Memory B cell (primary cell): Measurements from ENCODE around the gene NUAK2.
A peak's percentile ranks its signal among the peaks of the same experiment; 100 is the strongest.

ENCODE experiments used
- ATAC-seq: fragments of 150-1000 bp; cut with Tn5 transposase; 2 replicates; pipeline ENCODE4 v1.10.0; 2021; ENCODE audit warnings: low read depth, mild to moderate bottlenecking, moderate library complexity
- DNase-seq, 2 donors: peaks; one replicate each; pipeline ENCODE4 v3.0.0; 2022; ENCODE audit warnings: low spot score in 2 of 2
- H3K27ac Mint-ChIP-seq: one replicate; pipeline ENCODE4 v1.8.0; 2022; ENCODE audit warnings: mild to moderate bottlenecking, moderate library complexity, mixed read lengths
- H3K27me3 Mint-ChIP-seq: one replicate; pipeline ENCODE4 v1.8.0; 2022; ENCODE audit warnings: mixed read lengths
- H3K36me3 Mint-ChIP-seq: one replicate; pipeline ENCODE4 v1.8.0; 2022; ENCODE audit warnings: mild to moderate bottlenecking, mixed read lengths
- H3K4me1 Mint-ChIP-seq: one replicate; pipeline ENCODE4 v1.8.0; 2022; ENCODE audit warnings: mixed read lengths
- H3K4me3 Mint-ChIP-seq: one replicate; pipeline ENCODE4 v1.8.0; 2022; ENCODE audit warnings: mild to moderate bottlenecking, moderate library complexity, mixed read lengths
- H3K9me3 Mint-ChIP-seq: one replicate; pipeline ENCODE4 v1.8.0; 2022; ENCODE audit warnings: mixed read lengths

Gene NUAK2

GRCh38 chr1:205273551-205273982 is 48.0 kb downstream of the NUAK2 start:
- peaks cover 24% of the 10 kb centered on the region for H3K4me1 Mint-ChIP-seq
- no peaks in the 10 kb centered on the region for H3K9me3 Mint-ChIP-seq
- H3K27ac Mint-ChIP-seq = peak overlapping the region; percentile 24
- no peaks in the 10 kb centered on the region for H3K27me3 Mint-ChIP-seq
- H3K4me3 Mint-ChIP-seq = peak overlapping the region; percentile 63
- no peaks in the 10 kb centered on the region for H3K36me3 Mint-ChIP-seq
- ATAC-seq (peak; percentile 82), DNase-seq (peak; percentile 87)

DNA sequence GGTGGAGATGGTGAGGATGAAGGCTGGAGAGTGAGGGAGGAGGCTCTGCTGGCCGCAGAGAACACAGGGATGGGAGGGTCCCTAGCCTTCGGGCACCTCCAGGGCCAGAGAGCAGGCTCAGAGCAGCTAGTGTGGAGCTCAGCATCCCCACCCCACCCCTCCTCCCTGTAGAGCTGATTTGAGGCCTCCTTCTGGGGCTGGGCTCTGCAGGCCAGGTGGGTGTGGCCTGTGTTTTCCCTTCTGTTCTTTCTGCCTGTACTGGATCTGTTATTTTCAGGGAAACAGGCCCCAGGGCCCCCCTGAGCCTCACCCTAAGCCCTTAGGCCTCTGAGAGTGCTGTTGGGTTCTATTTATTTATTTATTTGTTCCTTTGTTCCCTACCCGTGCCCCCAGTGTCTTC is 49.0 kb downstream of the NUAK2 start:
- DNase-seq = no peak
- H3K4me1 Mint-ChIP-seq = peaks cover 20% of the 10 kb centered on the region
- no peak overlapping the region for H3K27ac Mint-ChIP-seq
- ATAC-seq = no peak
- H3K27me3 Mint-ChIP-seq = no peaks in the 10 kb centered on the region
- no peaks in the 10 kb centered on the region for H3K36me3 Mint-ChIP-seq
- no peak overlapping the region for H3K4me3 Mint-ChIP-seq
- no peaks in the 10 kb centered on the region for H3K9me3 Mint-ChIP-seq

DNA sequence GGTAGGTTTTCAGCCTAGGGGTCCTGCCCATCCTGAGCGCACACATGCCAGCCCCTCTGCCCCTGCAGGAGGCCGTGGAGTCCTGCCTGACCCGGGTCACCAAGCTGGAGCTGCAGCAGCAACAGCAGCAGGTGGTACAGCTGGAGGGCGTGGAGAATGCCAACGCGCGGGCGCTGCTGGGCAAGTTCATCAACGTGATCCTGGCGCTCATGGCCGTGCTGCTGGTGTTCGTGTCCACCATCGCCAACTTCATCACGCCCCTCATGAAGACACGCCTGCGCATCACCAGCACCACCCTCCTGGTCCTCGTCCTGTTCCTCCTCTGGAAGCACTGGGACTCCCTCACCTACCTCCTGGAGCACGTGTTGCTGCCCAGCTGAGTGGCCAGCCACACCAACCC is 49.8 kb downstream of the NUAK2 start:
- H3K4me3 Mint-ChIP-seq = no peak overlapping the region
- ATAC-seq = no peak
- H3K9me3 Mint-ChIP-seq = no peaks in the 10 kb centered on the region
- H3K4me1 Mint-ChIP-seq = peaks cover 24% of the 10 kb centered on the region
- H3K36me3 Mint-ChIP-seq = no peaks in the 10 kb centered on the region
- no peak overlapping the region for H3K27ac Mint-ChIP-seq
- DNase-seq = no peak
- H3K27me3 Mint-ChIP-seq = no peaks in the 10 kb centered on the region

- Mint-ChIP-seq H3K27me3 (no peaks in the 10 kb centered on the region), H3K9me3 (no peaks in the 10 kb centered on the region), H3K36me3 (no peaks in the 10 kb centered on the region), H3K27ac (no peak overlapping the region), H3K4me3 (no peak overlapping the region), H3K4me1 (peaks cover 23% of the 10 kb centered on the region)
- ATAC-seq (no peak), DNase-seq (no peak)
Measured at GRCh38 chr1:205271277-205271676, 50.3 kb downstream of the NUAK2 start.

DNA sequence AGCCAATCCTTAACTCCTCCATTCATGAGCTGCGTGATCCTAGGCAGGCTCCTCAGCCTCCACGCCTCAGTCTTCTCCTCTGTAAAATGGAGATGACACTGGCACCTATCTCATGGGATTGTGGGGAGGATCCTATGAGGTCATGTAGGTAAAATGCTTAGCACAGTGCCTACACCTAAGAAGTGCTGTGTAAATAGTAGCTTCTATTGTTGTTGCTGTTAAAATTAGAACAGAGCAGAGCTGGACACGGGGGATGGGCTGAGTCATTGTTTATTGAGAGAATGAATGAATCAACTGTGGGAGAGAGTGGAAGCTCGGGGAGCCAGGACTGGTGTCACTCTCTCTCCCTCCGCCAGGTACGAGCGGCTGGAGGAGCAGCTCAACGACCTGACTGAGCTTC is 50.8 kb downstream of the NUAK2 start:
- H3K27ac Mint-ChIP-seq = no peak overlapping the region
- H3K36me3 Mint-ChIP-seq = no peaks in the 10 kb centered on the region
- H3K9me3 Mint-ChIP-seq = no peaks in the 10 kb centered on the region
- DNase-seq (no peak), ATAC-seq (no peak)
- H3K27me3 Mint-ChIP-seq = no peaks in the 10 kb centered on the region
- peaks cover 22% of the 10 kb centered on the region for H3K4me1 Mint-ChIP-seq
- no peak overlapping the region for H3K4me3 Mint-ChIP-seq

- Mint-ChIP-seq H3K27ac (no peak overlapping the region), H3K27me3 (no peaks in the 10 kb centered on the region), H3K36me3 (no peaks in the 10 kb centered on the region), H3K4me3 (no peak overlapping the region), H3K9me3 (no peaks in the 10 kb centered on the region), H3K4me1 (peaks cover 18% of the 10 kb centered on the region)
- ATAC-seq (no peak), DNase-seq (no peak)
Measured at GRCh38 chr1:205270271-205270670, 51.3 kb downstream of the NUAK2 start.

DNA sequence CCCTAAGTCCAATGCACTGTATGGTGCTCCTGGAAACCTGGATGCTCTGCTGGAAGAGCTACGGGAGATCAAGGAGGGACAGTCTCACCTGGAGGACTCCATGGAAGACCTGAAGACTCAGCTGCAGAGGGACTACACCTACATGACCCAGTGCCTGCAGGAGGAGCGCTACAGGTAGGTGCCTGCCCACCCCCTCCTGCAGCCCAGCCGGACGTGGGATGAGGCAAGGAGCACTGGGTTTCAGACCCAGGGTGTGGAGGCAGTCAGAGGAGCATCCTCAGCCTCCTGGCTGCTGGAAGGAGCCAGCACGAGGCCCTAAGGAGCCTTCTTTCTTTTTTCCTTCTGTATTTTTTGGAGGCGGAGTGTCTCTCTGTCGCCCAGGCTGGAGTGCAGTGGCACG is 51.8 kb downstream of the NUAK2 start:
- no peak for ATAC-seq
- no peak for DNase-seq
- Mint-ChIP-seq H3K27me3 (no peaks in the 10 kb centered on the region), H3K36me3 (no peaks in the 10 kb centered on the region), H3K27ac (no peak overlapping the region), H3K9me3 (no peaks in the 10 kb centered on the region), H3K4me1 (peaks cover 14% of the 10 kb centered on the region), H3K4me3 (no peak overlapping the region)

- H3K9me3 Mint-ChIP-seq = no peaks in the 10 kb centered on the region
- no peak for ATAC-seq
- H3K4me1 Mint-ChIP-seq = peaks cover 12% of the 10 kb centered on the region
- no peak overlapping the region for H3K27ac Mint-ChIP-seq
- no peaks in the 10 kb centered on the region for H3K36me3 Mint-ChIP-seq
- no peaks in the 10 kb centered on the region for H3K27me3 Mint-ChIP-seq
- DNase-seq = no peak
- H3K4me3 Mint-ChIP-seq = no peak overlapping the region
Measured at GRCh38 chr1:205268846-205269680, 52.5 kb downstream of the NUAK2 start.

- ATAC-seq (no peak), DNase-seq (no peak)
- no peak overlapping the region for H3K4me3 Mint-ChIP-seq
- no peaks in the 10 kb centered on the region for H3K36me3 Mint-ChIP-seq
- H3K9me3 Mint-ChIP-seq = no peaks in the 10 kb centered on the region
- H3K27me3 Mint-ChIP-seq = peaks cover 2% of the 10 kb centered on the region
- peak overlapping the region; percentile 7 for H3K27ac Mint-ChIP-seq
- H3K4me1 Mint-ChIP-seq = peaks cover 5% of the 10 kb centered on the region
Measured at GRCh38 chr1:205267306-205267902, 54.1 kb downstream of the NUAK2 start.

DNA sequence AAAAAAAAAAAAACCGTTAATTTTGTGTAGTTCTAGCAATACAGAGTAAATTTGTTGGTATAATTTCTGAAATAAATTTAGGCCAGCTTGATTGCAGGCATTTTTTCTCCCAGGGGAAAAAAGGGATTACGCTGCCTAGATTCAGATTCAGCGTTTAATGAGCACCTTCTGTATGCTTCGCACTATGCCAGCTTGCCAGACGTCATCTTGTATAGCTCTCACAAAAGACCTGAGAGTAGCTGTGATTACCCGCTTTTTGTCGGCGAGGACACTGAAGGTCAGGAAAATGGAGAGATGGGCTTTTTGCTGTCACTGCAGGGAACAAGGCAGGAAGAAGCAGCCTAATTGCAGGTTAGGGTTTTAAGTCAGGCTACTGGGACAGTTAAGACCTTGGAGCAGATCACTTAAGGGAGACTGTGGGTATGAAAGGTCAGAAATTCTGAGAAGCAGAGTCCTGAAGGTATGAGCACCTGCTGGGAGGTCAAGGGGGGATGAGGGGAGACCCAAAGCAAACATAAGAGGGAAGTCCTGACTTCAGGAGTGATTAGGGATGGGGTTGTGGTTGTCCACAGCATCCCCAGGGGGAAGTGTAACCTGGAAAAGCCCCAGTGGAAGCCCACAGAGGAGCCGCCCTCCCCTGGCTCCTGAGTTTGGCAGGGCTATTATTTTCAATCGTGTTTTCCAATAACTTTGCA is 54.8 kb downstream of the NUAK2 start:
- ATAC-seq (no peak), DNase-seq (no peak)
- H3K4me3 Mint-ChIP-seq = no peak overlapping the region
- H3K27ac Mint-ChIP-seq = no peak overlapping the region
- H3K4me1 Mint-ChIP-seq = peaks cover 5% of the 10 kb centered on the region
- H3K27me3 Mint-ChIP-seq = peaks cover 2% of the 10 kb centered on the region
- no peaks in the 10 kb centered on the region for H3K36me3 Mint-ChIP-seq
- H3K9me3 Mint-ChIP-seq = no peaks in the 10 kb centered on the region

GRCh38 chr1:205263580-205264190 is 57.9 kb downstream of the NUAK2 start:
- Mint-ChIP-seq H3K4me3 (no peak overlapping the region), H3K4me1 (peaks cover 5% of the 10 kb centered on the region), H3K36me3 (no peaks in the 10 kb centered on the region), H3K27me3 (peaks cover 2% of the 10 kb centered on the region), H3K9me3 (no peaks in the 10 kb centered on the region), H3K27ac (no peak overlapping the region)
- no peak for DNase-seq
- ATAC-seq = no peak

- Mint-ChIP-seq H3K27me3 (peaks cover 3% of the 10 kb centered on the region), H3K4me3 (no peak overlapping the region), H3K27ac (no peak overlapping the region), H3K36me3 (no peaks in the 10 kb centered on the region), H3K9me3 (no peaks in the 10 kb centered on the region), H3K4me1 (peaks cover 5% of the 10 kb centered on the region)
- ATAC-seq = no peak
- no peak for DNase-seq
Measured at GRCh38 chr1:205262731-205263171, 58.8 kb downstream of the NUAK2 start.

- DNase-seq (no peak), ATAC-seq (no peak)
- Mint-ChIP-seq H3K4me1 (no peaks in the 10 kb centered on the region), H3K9me3 (no peaks in the 10 kb centered on the region), H3K4me3 (no peak overlapping the region), H3K36me3 (no peaks in the 10 kb centered on the region), H3K27ac (no peak overlapping the region), H3K27me3 (peaks cover 4% of the 10 kb centered on the region)
Measured at GRCh38 chr1:205261946-205262691, 59.4 kb downstream of the NUAK2 start.
